ENCODE measurements around the gene TXNDC15. TPM values are rescaled to one million over a fixed set of nuclear protein-coding genes. Genes with fewer than 3 reads are reported as not detected.

The TXNDC15 gene
- total and polyA plus RNA-seq, 2 of the 13 experiments (the other 11 are each of a cell fraction or from before 2014, with no cell fraction given): 22.2 to 49.9 TPM

DNA sequence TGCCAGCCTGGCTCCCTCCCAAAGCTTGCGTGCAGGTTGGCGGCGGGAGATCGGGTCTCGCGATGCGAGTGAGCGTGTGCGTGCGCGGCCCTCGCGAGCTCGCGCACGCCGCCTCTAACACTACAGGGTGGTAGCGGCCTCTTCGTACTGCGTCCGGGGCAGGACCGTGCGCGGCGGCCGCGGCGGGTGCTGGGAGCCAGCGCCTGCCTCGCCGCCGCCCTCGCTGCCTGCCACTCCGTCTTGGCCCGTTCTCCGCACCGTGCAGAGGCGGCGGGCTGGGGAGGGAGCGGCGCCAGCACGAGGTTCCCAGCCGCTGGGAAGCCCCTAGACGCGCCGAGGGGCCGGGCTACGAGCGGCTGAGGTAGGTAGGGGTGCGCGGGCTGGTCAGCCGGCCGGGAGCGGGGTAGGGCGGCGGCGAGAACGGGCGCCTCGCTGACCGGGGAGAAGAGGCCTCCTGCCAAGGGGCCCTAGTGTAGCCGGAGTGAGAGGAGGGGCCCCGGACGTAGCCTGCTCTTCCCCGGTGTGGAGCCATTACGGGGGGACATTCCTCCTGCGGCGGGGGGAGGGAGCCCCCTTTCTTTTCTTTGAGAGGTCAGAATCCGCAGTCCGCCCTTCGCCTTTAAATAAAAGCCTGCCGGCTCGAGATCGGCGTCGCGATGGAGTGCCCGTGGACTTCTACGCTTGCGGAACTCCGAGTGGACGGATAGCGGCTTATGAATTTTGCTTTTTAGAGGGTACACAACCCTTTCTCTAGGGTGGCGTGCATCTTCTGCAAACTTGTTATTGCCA lies 28.1 kb upstream of the TXNDC15 start, which contains the start of gene C5orf24 (continued):
- TF ChIP-seq, protein P1, sequence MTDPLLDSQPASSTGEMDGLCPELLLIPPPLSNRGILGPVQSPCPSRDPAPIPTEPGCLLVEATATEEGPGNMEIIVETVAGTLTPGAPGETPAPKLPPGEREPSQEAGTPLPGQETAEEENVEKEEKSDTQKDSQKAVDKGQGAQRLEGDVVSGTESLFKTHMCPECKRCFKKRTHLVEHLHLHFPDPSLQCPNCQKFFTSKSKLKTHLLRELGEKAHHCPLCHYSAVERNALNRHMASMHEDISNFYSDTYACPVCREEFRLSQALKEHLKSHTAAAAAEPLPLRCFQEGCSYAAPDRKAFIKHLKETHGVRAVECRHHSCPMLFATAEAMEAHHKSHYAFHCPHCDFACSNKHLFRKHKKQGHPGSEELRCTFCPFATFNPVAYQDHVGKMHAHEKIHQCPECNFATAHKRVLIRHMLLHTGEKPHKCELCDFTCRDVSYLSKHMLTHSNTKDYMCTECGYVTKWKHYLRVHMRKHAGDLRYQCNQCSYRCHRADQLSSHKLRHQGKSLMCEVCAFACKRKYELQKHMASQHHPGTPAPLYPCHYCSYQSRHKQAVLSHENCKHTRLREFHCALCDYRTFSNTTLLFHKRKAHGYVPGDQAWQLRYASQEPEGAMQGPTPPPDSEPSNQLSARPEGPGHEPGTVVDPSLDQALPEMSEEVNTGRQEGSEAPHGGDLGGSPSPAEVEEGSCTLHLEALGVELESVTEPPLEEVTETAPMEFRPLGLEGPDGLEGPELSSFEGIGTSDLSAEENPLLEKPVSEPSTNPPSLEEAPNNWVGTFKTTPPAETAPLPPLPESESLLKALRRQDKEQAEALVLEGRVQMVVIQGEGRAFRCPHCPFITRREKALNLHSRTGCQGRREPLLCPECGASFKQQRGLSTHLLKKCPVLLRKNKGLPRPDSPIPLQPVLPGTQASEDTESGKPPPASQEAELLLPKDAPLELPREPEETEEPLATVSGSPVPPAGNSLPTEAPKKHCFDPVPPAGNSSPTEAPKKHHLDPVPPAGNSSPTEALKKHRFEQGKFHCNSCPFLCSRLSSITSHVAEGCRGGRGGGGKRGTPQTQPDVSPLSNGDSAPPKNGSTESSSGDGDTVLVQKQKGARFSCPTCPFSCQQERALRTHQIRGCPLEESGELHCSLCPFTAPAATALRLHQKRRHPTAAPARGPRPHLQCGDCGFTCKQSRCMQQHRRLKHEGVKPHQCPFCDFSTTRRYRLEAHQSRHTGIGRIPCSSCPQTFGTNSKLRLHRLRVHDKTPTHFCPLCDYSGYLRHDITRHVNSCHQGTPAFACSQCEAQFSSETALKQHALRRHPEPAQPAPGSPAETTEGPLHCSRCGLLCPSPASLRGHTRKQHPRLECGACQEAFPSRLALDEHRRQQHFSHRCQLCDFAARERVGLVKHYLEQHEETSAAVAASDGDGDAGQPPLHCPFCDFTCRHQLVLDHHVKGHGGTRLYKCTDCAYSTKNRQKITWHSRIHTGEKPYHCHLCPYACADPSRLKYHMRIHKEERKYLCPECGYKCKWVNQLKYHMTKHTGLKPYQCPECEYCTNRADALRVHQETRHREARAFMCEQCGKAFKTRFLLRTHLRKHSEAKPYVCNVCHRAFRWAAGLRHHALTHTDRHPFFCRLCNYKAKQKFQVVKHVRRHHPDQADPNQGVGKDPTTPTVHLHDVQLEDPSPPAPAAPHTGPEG (CRISPR knock-in tag; IDR thresholded peaks at IDR 0.05): peak; percentile 83; the same call in 1 of the 2 replicates
- peak; percentile 85; the same call in 1 of the 2 replicates for TF ChIP-seq ZNF563 (CRISPR knock-in tag; IDR thresholded peaks at IDR 0.05)
- TF ChIP-seq ZNF468 (CRISPR knock-in tag; IDR thresholded peaks at IDR 0.05): peak; percentile 25; the same call in 1 of the 2 replicates
- TF ChIP-seq, protein P2, sequence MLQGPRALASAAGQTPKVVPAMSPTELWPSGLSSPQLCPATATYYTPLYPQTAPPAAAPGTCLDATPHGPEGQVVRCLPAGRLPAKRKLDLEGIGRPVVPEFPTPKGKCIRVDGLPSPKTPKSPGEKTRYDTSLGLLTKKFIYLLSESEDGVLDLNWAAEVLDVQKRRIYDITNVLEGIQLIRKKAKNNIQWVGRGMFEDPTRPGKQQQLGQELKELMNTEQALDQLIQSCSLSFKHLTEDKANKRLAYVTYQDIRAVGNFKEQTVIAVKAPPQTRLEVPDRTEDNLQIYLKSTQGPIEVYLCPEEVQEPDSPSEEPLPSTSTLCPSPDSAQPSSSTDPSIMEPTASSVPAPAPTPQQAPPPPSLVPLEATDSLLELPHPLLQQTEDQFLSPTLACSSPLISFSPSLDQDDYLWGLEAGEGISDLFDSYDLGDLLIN (CRISPR knock-in tag; IDR thresholded peaks at IDR 0.05; ENCODE audit: borderline replicate concordance): peak; percentile 64; the same call in 1 of the 2 replicates
- TF ChIP-seq MZF1 (CRISPR knock-in tag; IDR thresholded peaks at IDR 0.05; ENCODE audit: borderline replicate concordance): 0 out of 2 replicates have a peak, but pooled peaks have one; percentile 23
- TF ChIP-seq REXO4 (CRISPR knock-in tag; IDR thresholded peaks at IDR 0.05; ENCODE audit: borderline replicate concordance): no peak
- TF ChIP-seq, protein P3, sequence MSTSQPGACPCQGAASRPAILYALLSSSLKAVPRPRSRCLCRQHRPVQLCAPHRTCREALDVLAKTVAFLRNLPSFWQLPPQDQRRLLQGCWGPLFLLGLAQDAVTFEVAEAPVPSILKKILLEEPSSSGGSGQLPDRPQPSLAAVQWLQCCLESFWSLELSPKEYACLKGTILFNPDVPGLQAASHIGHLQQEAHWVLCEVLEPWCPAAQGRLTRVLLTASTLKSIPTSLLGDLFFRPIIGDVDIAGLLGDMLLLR (CRISPR knock-in tag; IDR thresholded peaks at IDR 0.05): peak; percentile 94; the same call in 1 of the 2 replicates
- TF ChIP-seq, protein P4, sequence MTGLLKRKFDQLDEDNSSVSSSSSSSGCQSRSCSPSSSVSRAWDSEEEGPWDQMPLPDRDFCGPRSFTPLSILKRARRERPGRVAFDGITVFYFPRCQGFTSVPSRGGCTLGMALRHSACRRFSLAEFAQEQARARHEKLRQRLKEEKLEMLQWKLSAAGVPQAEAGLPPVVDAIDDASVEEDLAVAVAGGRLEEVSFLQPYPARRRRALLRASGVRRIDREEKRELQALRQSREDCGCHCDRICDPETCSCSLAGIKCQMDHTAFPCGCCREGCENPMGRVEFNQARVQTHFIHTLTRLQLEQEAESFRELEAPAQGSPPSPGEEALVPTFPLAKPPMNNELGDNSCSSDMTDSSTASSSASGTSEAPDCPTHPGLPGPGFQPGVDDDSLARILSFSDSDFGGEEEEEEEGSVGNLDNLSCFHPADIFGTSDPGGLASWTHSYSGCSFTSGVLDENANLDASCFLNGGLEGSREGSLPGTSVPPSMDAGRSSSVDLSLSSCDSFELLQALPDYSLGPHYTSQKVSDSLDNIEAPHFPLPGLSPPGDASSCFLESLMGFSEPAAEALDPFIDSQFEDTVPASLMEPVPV (CRISPR knock-in tag; IDR thresholded peaks at IDR 0.05): peak; percentile 85
- TF ChIP-seq ZNF746 (CRISPR knock-in tag; IDR thresholded peaks at IDR 0.05): no peak
- no peak for TF ChIP-seq ZNF292 (CRISPR knock-in tag; IDR thresholded peaks at IDR 0.05; ENCODE audit: borderline replicate concordance, low read depth)
- TF ChIP-seq PAF1 (CRISPR knock-in tag; IDR thresholded peaks at IDR 0.05): no peak
- peak; percentile 91 for TF ChIP-seq ZMAT3 (CRISPR knock-in tag; conservative IDR thresholded peaks at IDR 0.05)
- TF ChIP-seq ZNF556 (CRISPR knock-in tag; IDR thresholded peaks at IDR 0.05; ENCODE audit: borderline replicate concordance): peak; percentile 90
- 0 out of 2 replicates have a peak, but pooled peaks have one; percentile 10 for TF ChIP-seq RARA (CRISPR knock-in tag; IDR thresholded peaks at IDR 0.05)
- TF ChIP-seq, protein P5, sequence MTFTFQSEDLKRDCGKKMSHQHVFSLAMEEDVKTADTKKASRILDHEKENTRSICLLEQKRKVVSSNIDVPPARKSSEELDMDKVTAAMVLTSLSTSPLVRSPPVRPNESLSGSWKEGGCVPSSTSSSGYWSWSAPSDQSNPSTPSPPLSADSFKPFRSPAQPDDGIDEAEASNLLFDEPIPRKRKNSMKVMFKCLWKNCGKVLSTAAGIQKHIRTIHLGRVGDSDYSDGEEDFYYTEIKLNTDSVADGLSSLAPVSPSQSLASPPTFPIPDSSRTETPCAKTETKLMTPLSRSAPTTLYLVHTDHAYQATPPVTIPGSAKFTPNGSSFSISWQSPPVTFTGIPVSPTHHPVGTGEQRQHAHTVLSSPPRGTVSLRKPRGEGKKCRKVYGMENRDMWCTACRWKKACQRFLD (CRISPR knock-in tag; IDR thresholded peaks at IDR 0.05; ENCODE audit: borderline replicate concordance): peak; percentile 92
- TF ChIP-seq GZF1 (CRISPR knock-in tag; IDR thresholded peaks at IDR 0.05): no peak
- no peak for TF ChIP-seq ZNF83 (CRISPR knock-in tag; IDR thresholded peaks at IDR 0.05; ENCODE audit: borderline replicate concordance)
- TF ChIP-seq KLF12 (CRISPR knock-in tag; IDR thresholded peaks at IDR 0.05; ENCODE audit: borderline replicate concordance): peak; percentile 87

Data from HepG2 (cell line).